ENCODE data around the gene C6orf118. TPM values are rescaled to one million over a fixed set of nuclear protein-coding genes. Genes with fewer than 3 reads are reported as not detected.

C6orf118 gene
- total RNA-seq, 1 donor, result not detected

DNA sequence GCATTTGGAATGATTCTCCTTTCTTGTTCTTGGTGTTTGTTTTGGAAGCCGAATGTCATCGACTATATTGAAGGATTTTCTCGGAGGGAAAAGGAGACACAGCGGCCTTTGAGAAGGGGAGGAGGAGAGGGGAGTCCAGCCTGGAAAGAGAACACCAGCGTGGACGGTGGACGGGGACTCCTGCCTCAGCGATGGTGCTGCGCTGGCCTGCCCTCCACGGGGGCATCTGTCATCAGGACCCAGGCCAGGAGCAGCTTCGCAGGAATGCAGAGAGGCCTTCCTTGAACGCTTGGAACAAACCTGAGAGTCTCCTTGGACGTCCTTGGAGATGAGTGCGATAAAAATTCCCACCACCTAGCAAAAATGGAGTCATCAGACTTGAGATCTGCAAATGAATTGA is 8.3 kb upstream of the C6orf118 start:
- H3K4me3 ChIP-seq (ENCODE audit: low read depth, low read length), result no peak overlapping the region
- TF ChIP-seq, protein P1, sequence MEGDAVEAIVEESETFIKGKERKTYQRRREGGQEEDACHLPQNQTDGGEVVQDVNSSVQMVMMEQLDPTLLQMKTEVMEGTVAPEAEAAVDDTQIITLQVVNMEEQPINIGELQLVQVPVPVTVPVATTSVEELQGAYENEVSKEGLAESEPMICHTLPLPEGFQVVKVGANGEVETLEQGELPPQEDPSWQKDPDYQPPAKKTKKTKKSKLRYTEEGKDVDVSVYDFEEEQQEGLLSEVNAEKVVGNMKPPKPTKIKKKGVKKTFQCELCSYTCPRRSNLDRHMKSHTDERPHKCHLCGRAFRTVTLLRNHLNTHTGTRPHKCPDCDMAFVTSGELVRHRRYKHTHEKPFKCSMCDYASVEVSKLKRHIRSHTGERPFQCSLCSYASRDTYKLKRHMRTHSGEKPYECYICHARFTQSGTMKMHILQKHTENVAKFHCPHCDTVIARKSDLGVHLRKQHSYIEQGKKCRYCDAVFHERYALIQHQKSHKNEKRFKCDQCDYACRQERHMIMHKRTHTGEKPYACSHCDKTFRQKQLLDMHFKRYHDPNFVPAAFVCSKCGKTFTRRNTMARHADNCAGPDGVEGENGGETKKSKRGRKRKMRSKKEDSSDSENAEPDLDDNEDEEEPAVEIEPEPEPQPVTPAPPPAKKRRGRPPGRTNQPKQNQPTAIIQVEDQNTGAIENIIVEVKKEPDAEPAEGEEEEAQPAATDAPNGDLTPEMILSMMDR (IDR thresholded peaks at IDR 0.05; ENCODE audit: insufficient read depth, low read length), result no peak
- no peak for DNase-seq (ENCODE audit: low read depth)

DNA sequence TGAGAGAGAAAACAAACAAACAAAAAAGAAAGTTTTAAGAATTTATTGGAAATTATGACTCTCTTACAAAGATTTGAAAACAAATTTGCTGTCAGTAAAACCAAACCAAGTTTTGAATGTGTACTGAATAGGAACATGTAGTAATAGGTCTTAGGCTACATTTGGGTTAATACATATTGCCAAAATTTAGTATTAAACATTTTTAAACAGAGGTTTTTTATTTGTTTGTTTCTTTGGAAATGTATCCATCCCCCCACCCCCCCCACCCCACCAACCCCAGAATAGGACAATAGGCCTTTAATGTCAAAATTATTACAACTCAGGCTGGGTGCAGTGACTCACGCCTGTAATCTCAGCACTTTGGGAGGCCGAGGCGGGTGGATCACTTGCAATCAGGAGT is 2.5 kb downstream of the C6orf118 start:
- no peak for DNase-seq (ENCODE audit: low read depth)
- H3K4me3 ChIP-seq (ENCODE audit: low read depth, low read length), result no peak overlapping the region

DNA sequence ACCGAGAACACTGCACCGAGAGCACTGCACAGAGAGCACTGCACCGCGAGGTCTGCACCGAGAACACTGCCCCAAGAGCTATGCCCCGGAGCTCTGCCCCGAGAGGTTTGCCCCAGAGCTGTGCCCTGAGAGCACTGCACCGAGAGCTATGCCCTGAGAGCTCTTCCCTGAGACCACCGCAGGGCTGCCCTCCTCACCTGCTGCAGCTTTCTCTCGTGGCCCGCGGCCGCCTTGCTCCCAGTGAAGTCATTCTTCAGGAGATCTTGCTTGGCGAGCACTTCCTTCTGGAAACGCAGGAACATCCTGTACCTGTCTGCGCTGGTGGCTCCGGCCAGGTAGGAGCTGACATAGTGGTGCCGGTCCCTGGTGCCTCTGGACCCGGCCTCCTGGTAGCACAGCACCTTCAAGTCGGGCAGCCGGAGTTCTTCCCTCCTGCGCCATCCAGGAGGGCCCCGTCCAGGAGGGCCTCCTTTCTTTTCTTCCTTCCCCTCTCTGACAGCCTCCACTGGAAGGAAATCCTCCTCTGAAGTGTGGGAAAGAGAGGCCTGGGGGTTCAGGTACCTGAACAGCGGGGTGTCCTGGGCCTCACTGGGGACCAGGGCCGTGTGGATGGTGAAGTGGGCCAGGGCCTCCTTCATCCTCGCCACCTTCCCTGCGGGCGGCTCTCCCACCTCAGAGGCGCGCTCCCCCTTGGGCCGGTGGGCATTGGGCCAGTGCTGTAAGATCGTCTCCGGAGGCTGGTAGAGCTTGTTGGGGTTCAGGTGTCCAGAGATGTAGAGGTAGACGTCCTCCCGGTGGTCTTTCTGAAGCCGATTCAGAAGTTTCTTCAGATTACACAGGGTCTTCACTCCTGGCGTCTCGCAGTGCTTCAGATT is 7.8 kb downstream of the C6orf118 start:
- TF ChIP-seq, protein P1 (IDR thresholded peaks at IDR 0.05; ENCODE audit: insufficient read depth, low read length), result no peak
- no peak for DNase-seq (ENCODE audit: low read depth)
- no peak overlapping the region for H3K4me3 ChIP-seq (ENCODE audit: low read depth, low read length)

More for the DNA sequence above, 2.5 kb downstream of the C6orf118 start:
- TF ChIP-seq, protein P1 (IDR thresholded peaks at IDR 0.05; ENCODE audit: insufficient read depth, low read length), result no peak

DNA sequence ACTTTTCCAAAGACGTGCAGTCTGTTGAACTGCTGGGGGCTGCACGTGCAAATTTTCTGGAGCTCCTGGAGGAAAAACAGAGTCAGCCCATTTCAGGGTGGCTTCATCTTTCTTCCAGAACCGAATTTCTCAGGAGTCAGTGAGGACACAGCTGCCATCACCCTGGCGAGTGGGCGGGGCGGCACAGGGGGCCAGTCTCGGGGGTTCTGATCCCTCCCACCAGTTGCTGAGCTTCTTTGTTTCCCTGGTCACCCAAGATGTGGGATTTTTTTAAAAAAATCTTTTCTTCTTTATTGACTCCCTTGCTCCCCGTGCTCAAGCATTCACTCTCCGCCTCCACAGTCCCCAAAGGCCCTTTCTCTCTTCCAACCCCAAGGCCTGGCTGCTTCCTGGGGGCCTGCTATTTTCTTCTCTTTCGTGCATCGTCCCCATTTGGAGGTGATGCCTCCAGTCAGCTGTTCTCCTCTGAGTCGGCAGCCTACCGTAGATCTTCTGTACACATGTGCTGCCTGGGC is 8.9 kb downstream of the C6orf118 start:
- TF ChIP-seq, protein P1 (IDR thresholded peaks at IDR 0.05; ENCODE audit: insufficient read depth, low read length), result no peak
- no peak for DNase-seq (ENCODE audit: low read depth)

DNA sequence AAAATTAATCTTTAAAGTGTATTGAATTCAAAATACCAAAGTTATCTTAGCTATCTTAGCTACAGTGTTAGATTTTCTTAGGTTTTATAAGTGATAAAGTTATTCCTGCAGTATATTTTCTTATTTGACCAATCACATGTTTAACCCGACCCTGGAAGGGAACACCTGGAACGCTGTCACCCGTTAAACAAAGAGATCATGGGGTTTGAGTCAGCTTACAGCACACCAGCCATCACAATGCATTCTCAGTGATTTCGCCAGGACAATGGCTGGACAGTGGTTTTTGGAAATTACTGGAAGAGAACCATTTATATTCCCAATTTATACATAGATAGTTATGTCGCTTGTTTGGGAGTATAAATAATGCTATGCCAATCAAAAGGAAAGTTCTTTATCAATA is 10.5 kb downstream of the C6orf118 start:
- no peak overlapping the region for H3K4me3 ChIP-seq (ENCODE audit: low read depth, low read length)
- TF ChIP-seq, protein P1 (IDR thresholded peaks at IDR 0.05; ENCODE audit: insufficient read depth, low read length), result no peak
- DNase-seq (ENCODE audit: low read depth), result no peak

More for the DNA sequence above, 8.9 kb downstream of the C6orf118 start:
- H3K4me3 ChIP-seq (ENCODE audit: low read depth, low read length), result no peak overlapping the region

DNA sequence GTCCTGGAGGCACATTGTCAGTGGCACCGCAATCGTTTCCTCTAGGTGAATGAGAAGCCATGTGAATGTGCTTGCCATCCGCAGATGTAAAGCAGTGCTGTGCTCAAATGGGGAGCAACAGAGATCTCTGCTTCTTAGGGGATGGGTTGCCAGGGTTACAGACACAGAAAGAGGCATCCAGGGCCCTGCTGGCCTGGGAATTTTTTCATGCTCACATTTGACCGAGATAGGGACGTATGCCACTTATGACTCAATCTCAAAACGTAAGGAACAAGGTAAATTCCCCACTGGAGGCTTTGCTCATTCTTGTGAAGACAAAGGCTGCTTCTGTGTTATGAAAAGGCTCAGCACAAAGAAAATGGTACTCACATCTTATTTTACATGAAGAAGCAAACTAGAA is 11.0 kb downstream of the C6orf118 start:
- TF ChIP-seq, protein P1 (IDR thresholded peaks at IDR 0.05; ENCODE audit: insufficient read depth, low read length), result no peak
- no peak for DNase-seq (ENCODE audit: low read depth)

More for the DNA sequence above, 11.0 kb downstream of the C6orf118 start:
- H3K4me3 ChIP-seq (ENCODE audit: low read depth, low read length), result no peak overlapping the region
